MV-4-11 (cell line): Measurements from ENCODE around the gene FAM32A.
A peak's percentile ranks its signal among the peaks of the same experiment; 100 is the strongest.

Experiments used
- DNase-seq: peaks from one replicate; lab custom pipeline; 2025; lab: John Stamatoyannopoulos, UW

FAM32A gene

DNA sequence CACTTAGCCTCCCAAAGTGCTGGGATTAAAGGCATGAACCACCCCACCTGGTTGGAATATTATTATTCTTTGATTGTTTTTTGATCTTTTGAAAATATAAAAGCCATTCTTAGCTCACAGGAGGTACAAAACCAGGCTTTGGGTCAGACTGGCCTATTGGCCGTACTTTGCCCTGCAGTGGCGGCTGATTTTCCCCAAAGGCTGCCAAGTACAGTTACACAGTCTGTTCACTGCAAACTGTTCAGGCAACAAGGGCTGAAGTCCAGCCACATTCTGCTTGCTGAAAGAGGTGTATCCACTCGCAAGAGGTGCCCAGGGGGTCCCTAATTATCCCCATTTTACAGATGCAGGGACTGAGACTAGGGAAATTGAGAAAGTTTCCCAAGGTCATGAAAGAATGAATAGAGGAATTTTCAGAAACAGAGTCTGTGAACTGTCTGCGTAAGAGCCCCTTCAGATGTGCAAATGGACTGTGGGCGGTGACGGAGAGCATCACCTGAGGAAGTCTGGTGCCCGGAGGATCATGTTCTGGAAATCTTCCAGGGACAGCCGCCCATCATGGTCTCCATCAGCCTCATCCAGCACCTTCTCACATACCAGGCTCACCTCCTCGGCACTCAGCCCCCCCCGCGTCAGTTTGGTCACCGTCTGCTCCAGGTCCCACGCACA is 20.9 kb upstream of the FAM32A start:
- no peak for DNase-seq

GRCh38 chr19:16166417-16166816 is 18.8 kb upstream of the FAM32A start:
- no peak for DNase-seq

- no peak for DNase-seq
Observed at GRCh38 chr19:16167055-16167454, 18.2 kb upstream of the FAM32A start.

GRCh38 chr19:16168465-16169081 is 16.6 kb upstream of the FAM32A start:
- DNase-seq, result peak; percentile 96

- DNase-seq, result no peak
Observed at GRCh38 chr19:16170134-16170533, 15.1 kb upstream of the FAM32A start.

DNA sequence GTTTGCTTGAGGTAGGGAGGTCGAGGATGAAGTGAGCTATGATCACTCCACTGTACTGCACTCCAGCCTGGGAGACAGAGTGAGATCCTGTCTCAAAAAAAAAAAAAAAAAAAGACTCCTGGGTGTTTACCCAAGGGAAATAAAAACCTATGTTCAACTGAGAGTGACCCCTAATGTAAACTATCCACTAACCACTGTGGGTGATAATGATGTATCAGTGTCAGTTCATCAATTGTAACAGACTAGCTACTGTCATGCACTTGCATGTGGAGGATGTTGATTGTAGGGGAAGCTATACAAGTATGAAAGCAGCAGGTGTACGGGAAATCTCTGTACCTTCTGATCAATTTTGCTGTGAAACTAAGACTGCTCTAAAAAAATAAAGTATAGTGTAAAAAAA is 9.3 kb upstream of the FAM32A start:
- no peak for DNase-seq

GRCh38 chr19:16178866-16179265 is 6.3 kb upstream of the FAM32A start:
- peak; percentile 68 for DNase-seq

DNA sequence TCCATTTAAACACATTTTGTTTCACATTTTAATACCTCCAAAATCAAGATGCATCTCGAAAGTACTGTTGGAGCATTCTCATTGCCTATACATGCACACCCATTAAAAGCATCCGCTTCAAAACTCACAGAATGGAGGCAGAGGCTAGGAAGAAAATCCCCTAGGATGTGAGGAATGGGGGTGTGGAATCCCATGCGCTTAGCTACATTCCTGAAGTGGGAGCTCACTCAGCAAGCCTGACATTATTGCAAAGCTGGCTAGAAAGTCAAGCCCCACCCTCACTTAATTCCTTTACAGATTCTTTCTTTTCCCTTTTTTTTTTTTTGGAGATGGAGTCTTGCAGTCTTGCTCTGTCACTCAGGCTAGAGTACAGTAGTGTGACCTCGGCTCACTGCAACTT is 4.6 kb upstream of the FAM32A start:
- DNase-seq, result peak; percentile 39

DNA sequence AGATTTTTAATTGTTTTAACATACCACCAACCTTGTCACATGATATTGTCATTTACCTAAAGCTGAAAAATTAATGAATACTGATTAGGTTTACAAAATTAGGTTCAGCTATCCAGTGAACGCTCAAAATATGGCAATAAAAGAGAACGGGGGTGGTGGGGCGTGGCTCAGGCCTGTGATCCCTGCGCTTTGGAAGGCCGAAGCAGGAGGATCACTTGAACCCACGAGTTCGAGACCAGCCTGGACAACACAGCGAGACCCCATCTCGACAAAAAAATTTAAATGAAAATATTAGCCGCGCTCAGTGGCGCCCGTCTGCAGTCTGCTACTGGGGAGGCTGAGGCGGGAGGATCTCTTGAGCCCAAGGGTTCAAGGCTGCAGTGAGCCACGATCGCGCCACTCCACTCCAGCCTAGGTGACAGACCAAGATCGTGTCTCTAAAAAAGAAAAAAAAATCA is 516 bp upstream of the FAM32A start:
- DNase-seq, result no peak

- peak; percentile 54 for DNase-seq
Observed at GRCh38 chr19:16185768-16186123, 536 bp downstream of the FAM32A start.

- no peak for DNase-seq
Observed at GRCh38 chr19:16188521-16188920, 3.3 kb downstream of the FAM32A start.

GRCh38 chr19:16190198-16190597 is 5.0 kb downstream of the FAM32A start:
- DNase-seq, result no peak

DNA sequence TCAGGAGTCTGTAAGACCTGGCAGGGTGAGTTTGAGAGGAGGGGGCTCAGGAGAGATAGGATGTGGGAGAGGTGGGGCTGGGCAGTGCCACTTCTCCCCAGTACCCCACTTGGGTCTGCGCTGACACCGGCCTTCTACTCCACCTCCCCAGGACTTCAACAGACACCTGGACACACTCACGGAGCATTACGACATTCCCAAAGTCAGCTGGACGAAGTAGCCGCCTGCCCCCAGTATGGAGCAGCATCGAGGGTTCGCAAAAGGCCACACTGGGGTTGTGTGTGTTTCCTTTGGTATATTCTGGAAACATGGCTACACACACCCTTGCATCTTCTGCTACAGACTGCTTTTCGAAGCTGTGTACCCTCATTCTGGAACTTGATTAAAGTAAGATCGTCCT is 5.5 kb downstream of the FAM32A start:
- no peak for DNase-seq

DNA sequence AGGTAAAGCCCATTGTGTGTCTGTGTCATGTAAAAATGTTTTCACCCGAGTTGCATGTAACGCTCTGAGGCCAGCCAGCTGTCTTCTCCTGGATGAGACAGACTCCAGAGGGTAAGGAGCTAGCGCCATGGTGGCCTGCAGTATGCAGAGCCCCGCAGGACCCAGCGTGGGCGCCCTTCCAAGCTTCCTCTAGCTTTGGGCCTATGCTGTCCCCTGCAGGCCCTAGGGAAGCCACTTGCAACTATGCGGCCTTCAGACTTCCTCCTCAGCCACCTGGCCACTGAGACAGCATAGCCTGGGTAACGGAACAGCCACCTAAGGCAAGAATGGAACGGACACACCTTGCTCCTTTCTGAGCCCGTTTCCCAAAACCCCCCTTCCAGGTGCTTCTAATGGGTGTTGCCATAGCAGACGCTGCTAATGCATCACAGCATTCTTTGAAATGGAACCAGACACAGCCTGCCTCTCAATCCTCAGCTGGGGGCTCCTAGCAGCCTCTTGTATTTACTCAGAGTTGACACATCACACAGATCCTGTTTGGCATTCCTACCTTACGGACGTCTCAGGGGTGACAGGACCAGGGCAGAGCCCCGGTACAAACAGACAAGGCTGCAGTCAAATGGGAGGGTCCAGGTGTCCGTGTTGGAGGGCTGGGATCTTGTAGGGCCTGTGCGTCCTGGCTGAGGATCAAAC is 6.2 kb downstream of the FAM32A start:
- DNase-seq, result peak; percentile 20

GRCh38 chr19:16193466-16193865 is 8.3 kb downstream of the FAM32A start:
- no peak for DNase-seq

- DNase-seq, result peak; percentile 48
Observed at GRCh38 chr19:16197188-16197621, 12.0 kb downstream of the FAM32A start.

DNA sequence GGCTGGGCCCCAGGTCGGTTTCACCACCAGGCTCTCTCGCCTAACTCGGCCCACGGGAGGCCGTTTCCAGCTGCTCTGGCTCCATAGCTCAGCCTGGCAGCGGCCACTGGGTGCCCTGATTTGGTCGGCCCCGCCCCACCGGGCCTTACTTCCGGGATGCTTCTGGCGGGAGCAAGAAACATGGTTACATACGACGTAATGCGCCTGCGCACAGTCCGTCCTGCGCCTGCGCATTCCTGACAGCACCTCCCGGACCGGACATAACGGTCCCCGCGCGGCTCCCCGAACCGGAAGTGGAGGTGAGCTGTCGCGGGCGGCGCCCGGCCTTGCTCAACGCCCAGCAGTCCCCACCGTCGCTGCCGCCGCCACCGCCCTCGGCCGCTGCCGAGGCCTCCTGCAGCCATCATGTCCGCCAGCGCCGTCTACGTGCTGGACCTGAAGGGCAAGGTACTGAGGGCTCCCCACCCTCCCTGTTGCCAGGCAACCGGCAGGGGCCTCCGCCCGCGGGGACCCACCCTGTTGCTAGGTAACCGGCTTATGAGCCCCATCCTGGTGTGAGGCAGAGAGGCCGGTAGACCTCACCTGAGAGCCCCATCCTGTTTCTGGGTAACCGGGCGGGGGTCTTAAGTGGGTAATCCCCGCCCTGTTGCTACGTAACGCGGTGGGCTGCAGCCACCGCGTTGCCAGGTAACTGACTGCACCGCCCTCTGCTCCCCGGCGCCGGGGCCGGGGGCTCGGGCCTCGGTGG is 12.6 kb downstream of the FAM32A start, which contains the start of gene AP1M1:
Gene AP1M1 (plus strand): TSS at position 290 of the 748 bp plus-strand sequence. CDS start 116 bp downstream, at position 406.
- peak; percentile 99 for DNase-seq

GRCh38 chr19:16198370-16198651 is 13.1 kb downstream of the FAM32A start:
- no peak for DNase-seq

DNA sequence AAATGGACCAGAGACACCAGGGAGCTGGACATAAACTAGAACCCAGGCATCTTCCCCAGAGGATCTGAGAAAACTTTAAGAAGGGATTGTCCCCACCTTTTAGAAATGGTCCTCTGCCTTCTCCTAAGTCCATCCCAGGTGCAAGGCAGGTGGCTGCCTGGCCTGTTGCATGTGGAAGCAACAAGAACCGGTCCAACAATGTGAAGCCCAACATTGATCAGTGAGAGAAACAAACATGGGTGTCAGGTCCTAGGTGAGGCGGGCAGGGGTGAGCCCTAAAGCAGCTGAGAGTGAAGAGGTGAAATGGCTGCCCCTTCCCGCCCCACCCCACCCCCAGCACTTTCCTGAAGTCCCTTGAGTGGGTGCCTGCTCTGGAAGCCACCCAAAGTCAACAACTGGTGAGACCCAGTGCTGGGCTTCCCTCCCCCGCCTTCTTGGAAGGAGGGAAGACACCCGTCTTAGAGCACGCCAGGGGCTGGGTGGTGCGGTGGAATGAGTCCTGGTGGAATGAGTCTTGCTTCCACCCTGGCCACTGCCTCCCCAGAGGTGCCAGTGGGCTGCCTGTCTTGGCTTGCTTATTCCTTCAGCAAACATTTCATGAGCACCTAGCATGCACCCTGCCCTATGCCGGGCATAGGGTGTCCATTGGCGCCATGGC is 14.2 kb downstream of the FAM32A start:
- DNase-seq, result no peak

DNA sequence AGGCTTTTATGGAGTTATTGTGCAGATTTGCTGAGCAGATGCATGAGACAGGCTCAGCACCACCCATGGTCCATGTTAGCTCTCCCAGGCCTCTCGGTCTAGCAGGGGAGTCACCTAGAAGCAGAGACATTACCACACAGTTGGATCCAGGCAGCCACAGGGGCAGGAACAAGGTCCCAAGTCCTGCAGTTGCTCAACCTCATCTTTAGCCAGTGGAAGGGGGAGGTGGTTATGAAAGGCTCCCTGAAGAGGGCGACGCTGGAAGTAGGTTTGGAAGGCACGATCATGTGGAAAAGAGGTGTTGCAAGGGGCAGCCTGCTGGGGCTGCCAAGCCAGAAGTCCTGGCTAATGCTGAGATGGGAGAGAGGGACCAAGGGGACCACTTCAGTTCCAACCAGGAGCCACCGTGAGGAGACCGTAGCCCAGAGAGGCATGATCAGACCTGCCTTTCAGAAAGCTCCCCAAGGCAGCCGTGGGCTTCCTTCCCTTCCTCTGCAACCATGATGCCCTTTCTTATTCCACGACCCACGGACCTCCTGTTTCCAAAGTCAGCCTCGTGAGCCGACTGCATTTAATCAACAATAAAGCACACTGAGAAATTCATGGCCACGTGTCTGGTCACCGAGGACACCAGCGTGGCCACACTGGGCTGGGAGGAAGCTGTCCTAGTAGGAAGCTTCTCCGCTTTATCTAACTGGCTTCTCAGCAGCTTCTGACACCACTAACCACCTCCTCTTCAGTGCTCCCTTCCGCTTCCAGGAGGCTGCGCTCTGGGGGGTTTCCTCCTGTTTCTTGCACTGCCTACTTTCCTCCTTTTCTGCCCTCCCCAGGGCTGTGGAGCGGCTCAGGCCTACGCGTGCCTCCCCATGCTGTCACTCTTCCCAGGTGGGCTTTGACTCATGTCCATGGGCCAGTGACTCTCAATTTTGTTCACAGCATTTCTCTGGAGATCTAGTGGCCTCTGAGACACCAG is 15.1 kb downstream of the FAM32A start:
- peak; percentile 86 for DNase-seq

DNA sequence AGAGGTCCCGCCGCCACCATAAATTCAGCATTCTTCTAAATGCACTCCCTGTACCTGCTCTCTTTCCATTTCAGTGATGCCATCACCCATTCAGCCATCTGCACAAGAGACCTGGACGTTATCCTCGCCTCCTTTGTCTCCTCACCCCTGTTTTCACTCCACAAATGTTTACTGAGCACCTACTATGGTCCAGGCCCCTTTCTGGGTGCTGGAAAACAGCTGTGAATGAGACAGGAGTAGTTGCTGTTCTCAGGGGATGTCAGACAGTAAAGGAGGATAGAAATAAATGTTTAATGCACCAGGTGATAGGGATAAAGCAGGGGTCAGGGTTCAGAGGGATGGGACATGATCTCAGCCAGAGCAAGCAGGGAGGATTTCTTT is 15.8 kb downstream of the FAM32A start:
- DNase-seq, result no peak
